Measurements from ENCODE around the gene PNMT. TPM values are rescaled to one million over a fixed set of nuclear protein-coding genes. Genes with fewer than 3 reads are reported as not detected.

PNMT gene
- total and polyA plus RNA-seq, 10 donors = 0.28 to 2.4 (median 0.65) TPM; not detected in 4

- no peak for DNase-seq
- Histone ChIP-seq H3K9me3 (no peaks in the 10 kb centered on the region), H3K36me3 (no peaks in the 10 kb centered on the region), H3K27me3 (replicated peaks in 1 of 7) (peaks cover 0 to 82% (median 35%) of the 10 kb centered on the region in 7 donors), H3K4me1 (peaks cover 0 to 43% (median 17%) of the 10 kb centered on the region in 6 donors), H3K4me3 (no peak overlapping the region), H3K27ac (no peak overlapping the region)
- WGBS, 5 donors = 48 to 89% (median 54%) methylated on average over 3 of the region's 3 CpGs
- intact Hi-C loops (cut with DNase I; ENCODE audit: low total_unique reads) = loop anchor here (10.0 kb wide), 1 partner anchor 235 kb away; the partner anchor contains the start of genes IKZF3 and ZPBP2
- TF ChIP-seq, protein P1, sequence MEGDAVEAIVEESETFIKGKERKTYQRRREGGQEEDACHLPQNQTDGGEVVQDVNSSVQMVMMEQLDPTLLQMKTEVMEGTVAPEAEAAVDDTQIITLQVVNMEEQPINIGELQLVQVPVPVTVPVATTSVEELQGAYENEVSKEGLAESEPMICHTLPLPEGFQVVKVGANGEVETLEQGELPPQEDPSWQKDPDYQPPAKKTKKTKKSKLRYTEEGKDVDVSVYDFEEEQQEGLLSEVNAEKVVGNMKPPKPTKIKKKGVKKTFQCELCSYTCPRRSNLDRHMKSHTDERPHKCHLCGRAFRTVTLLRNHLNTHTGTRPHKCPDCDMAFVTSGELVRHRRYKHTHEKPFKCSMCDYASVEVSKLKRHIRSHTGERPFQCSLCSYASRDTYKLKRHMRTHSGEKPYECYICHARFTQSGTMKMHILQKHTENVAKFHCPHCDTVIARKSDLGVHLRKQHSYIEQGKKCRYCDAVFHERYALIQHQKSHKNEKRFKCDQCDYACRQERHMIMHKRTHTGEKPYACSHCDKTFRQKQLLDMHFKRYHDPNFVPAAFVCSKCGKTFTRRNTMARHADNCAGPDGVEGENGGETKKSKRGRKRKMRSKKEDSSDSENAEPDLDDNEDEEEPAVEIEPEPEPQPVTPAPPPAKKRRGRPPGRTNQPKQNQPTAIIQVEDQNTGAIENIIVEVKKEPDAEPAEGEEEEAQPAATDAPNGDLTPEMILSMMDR (IDR thresholded peaks at IDR 0.05 in 8 of 11, conservative IDR thresholded peaks at IDR 0.05 in 3 of 11) = no peak
- TF ChIP-seq POLR2AphosphoS5 (IDR thresholded peaks at IDR 0.05) (no peak), POLR2A (IDR thresholded peaks at IDR 0.05) (no peak)
Observed at GRCh38 chr17:39629494-39629880, 38.8 kb upstream of the PNMT start.

DNA sequence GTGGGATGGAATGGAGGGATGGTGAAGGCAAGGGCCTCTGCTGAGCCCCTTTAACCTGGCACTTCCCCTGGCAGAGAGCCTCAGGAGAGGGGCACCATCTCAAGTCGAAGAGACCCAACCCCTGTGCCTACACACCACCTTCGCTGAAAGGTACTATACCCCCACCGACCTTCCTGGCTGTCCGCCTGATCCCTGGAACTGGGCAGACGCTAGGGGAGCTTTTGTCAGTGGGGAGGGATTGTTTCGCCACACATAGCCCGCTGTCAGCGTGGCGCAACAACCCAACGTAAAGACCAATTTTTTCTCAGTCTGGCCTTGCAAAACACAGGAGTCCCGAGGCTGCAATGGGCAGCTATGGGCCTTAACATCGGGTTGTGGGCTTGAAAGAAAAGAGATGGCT is 38.4 kb upstream of the PNMT start:
- 48 to 80% (median 71%) methylated on average over 11 to 12 of the region's 12 CpGs for WGBS, 5 donors
- H3K4me3 ChIP-seq = no peak overlapping the region
- TF ChIP-seq, protein P1 (IDR thresholded peaks at IDR 0.05 in 8 of 11, conservative IDR thresholded peaks at IDR 0.05 in 3 of 11) = no peak
- TF ChIP-seq POLR2A (IDR thresholded peaks at IDR 0.05) (no peak), POLR2AphosphoS5 (IDR thresholded peaks at IDR 0.05) (no peak)
- no peaks in the 10 kb centered on the region for H3K36me3 ChIP-seq
- no peak for DNase-seq
- H3K4me1 ChIP-seq = peaks cover 4 to 47% (median 21%) of the 10 kb centered on the region in 6 donors
- no peak overlapping the region for H3K27ac ChIP-seq
- H3K9me3 ChIP-seq = no peaks in the 10 kb centered on the region
- peaks cover 0 to 78% (median 32%) of the 10 kb centered on the region in 7 donors for H3K27me3 ChIP-seq (replicated peaks in 1 of 7)
- intact Hi-C loops (cut with DNase I; ENCODE audit: low total_unique reads) = loop anchor here (10.0 kb wide), 1 partner anchor 235 kb away; the partner anchor contains the start of genes IKZF3 and ZPBP2

- H3K4me1 ChIP-seq = peaks cover 8 to 59% (median 33%) of the 10 kb centered on the region in 6 donors
- no peaks in the 10 kb centered on the region for H3K36me3 ChIP-seq
- intact Hi-C loops (cut with DNase I; ENCODE audit: low total_unique reads) = no loop called here
- H3K27ac ChIP-seq = no peak overlapping the region
- no peak for DNase-seq
- 22 to 35% (median 32%) methylated on average over 6 of the region's 6 CpGs for WGBS, 5 donors
- no peaks in the 10 kb centered on the region for H3K9me3 ChIP-seq
- TF ChIP-seq POLR2A (IDR thresholded peaks at IDR 0.05) (no peak), POLR2AphosphoS5 (IDR thresholded peaks at IDR 0.05) (no peak)
- TF ChIP-seq, protein P1 (IDR thresholded peaks at IDR 0.05 in 8 of 11, conservative IDR thresholded peaks at IDR 0.05 in 3 of 11) = no peak
- peaks cover 0 to 63% (median 17%) of the 10 kb centered on the region in 7 donors for H3K27me3 ChIP-seq (replicated peaks in 1 of 7)
- H3K4me3 ChIP-seq = no peak overlapping the region
Observed at GRCh38 chr17:39631403-39631802, 36.9 kb upstream of the PNMT start.

- H3K4me1 ChIP-seq = peaks cover 10 to 54% (median 28%) of the 10 kb centered on the region in 6 donors
- H3K4me3 ChIP-seq = no peak overlapping the region
- H3K27ac ChIP-seq = no peak overlapping the region
- DNase-seq = no peak
- no peaks in the 10 kb centered on the region for H3K9me3 ChIP-seq
- TF ChIP-seq, protein P1 (IDR thresholded peaks at IDR 0.05 in 8 of 11, conservative IDR thresholded peaks at IDR 0.05 in 3 of 11) = no peak
- TF ChIP-seq POLR2AphosphoS5 (IDR thresholded peaks at IDR 0.05) = no peak
- TF ChIP-seq POLR2A (IDR thresholded peaks at IDR 0.05) = no peak
- H3K36me3 ChIP-seq = no peaks in the 10 kb centered on the region
- 46 to 54% (median 52%) methylated on average over 12 to 13 of the region's 13 CpGs for WGBS, 5 donors
- intact Hi-C loops (cut with DNase I; ENCODE audit: low total_unique reads) = no loop called here
- peaks cover 0 to 54% (median 8%) of the 10 kb centered on the region in 7 donors for H3K27me3 ChIP-seq (replicated peaks in 1 of 7)
Observed at GRCh38 chr17:39632153-39632941, 35.9 kb upstream of the PNMT start.

Measured in spleen (tissue), 11 donors.